Mesenchymal stem cell (in vitro differentiated cells and primary cell): ENCODE measurements around the gene PRORP.

Experiments used
- DNase-seq: peaks from one replicate; pipeline ENCODE4 v3.0.0-alpha.2; 2013
- H2AFZ ChIP-seq: one replicate; pipeline ENCODE4 v1.6.1; 2013; ENCODE audit warnings: low read depth, mild to moderate bottlenecking, control low read depth, inconsistent platforms, low read length, moderate library complexity
- H2AK5ac ChIP-seq: 2 replicates; pipeline ENCODE4 v1.6.1; 2013; ENCODE audit warnings: low read length, moderate library complexity, mild to moderate bottlenecking, inconsistent platforms; ENCODE audit not compliant: severe bottlenecking
- H2BK120ac ChIP-seq: one replicate; pipeline ENCODE4 v1.6.1; 2013; ENCODE audit warnings: low read depth, mild to moderate bottlenecking, inconsistent platforms, low read length, moderate library complexity
- H2BK12ac ChIP-seq, 2 experiments: one replicate each; pipeline ENCODE4 v1.6.1; 2013; ENCODE audit warnings: inconsistent platforms in 2 of 2, low read length in 2 of 2, mild to moderate bottlenecking in 2 of 2, moderate library complexity in 2 of 2, control low read depth in 1 of 2
- H2BK15ac ChIP-seq: one replicate; pipeline ENCODE4 v1.6.1; 2013; ENCODE audit warnings: mild to moderate bottlenecking, low read depth, inconsistent platforms; ENCODE audit not compliant: poor library complexity, severe bottlenecking
- H2BK5ac ChIP-seq: 2 replicates; pipeline ENCODE4 v1.6.1; 2013; ENCODE audit warnings: low read depth, mild to moderate bottlenecking, low read length, control low read depth, inconsistent platforms; ENCODE audit not compliant: poor library complexity, severe bottlenecking
- H3K14ac ChIP-seq, 2 experiments: one replicate each; pipeline ENCODE4 v1.6.1; 2013; ENCODE audit warnings: inconsistent platforms in 2 of 2, low read length in 2 of 2, control low read depth in 1 of 2, mild to moderate bottlenecking in 1 of 2, moderate library complexity in 1 of 2
- H3K18ac ChIP-seq, 2 experiments: one replicate each; pipeline ENCODE4 v1.6.1; 2013; ENCODE audit warnings: inconsistent platforms in 2 of 2, low read length in 2 of 2, control low read depth in 1 of 2, low read depth in 1 of 2, mild to moderate bottlenecking in 1 of 2
- H3K23ac ChIP-seq, 2 experiments: one replicate each; pipeline ENCODE4 v1.6.1; 2013; ENCODE audit warnings: inconsistent platforms in 2 of 2, low read length in 2 of 2, mild to moderate bottlenecking in 2 of 2, moderate library complexity in 2 of 2, control low read depth in 1 of 2
- H3K27ac ChIP-seq: 2 replicates; pipeline ENCODE4 v1.5.1; 2013; ENCODE audit warnings: mild to moderate bottlenecking, moderate library complexity, low read length, control low read depth, inconsistent platforms; ENCODE audit not compliant: poor library complexity, severe bottlenecking
- H3K27me3 ChIP-seq, 2 experiments: 2 replicates each; pipeline versions ENCODE4 v1.6.1 to v1.7.0; 2013; ENCODE audit warnings: low read length in 2 of 2, mild to moderate bottlenecking in 2 of 2, moderate library complexity in 2 of 2, control low read depth in 1 of 2, inconsistent platforms in 1 of 2; ENCODE audit not compliant: control insufficient read depth in 1 of 2, insufficient read depth in 1 of 2
- H3K36me3 ChIP-seq, 2 experiments: 2 replicates each; pipeline versions ENCODE4 v1.6.1 to v1.7.0; 2013; ENCODE audit warnings: low read length in 2 of 2, control low read depth in 1 of 2, inconsistent platforms in 1 of 2, low read depth in 1 of 2, mild to moderate bottlenecking in 1 of 2; ENCODE audit not compliant: insufficient read depth in 2 of 2, control insufficient read depth in 1 of 2
- H3K4ac ChIP-seq, 2 experiments: one replicate each; pipeline ENCODE4 v1.6.1; 2013; ENCODE audit warnings: inconsistent platforms in 2 of 2, low read length in 2 of 2, mild to moderate bottlenecking in 2 of 2, moderate library complexity in 2 of 2, control low read depth in 1 of 2, low read depth in 1 of 2
- H3K4me1 ChIP-seq: 2 replicates; pipeline ENCODE4 v1.6.1; 2013; ENCODE audit warnings: low read depth, low read length, control low read depth; ENCODE audit not compliant: control insufficient read depth, insufficient read depth
- H3K4me2 ChIP-seq: 2 replicates; pipeline ENCODE4 v1.6.1; 2013; ENCODE audit warnings: low read length, mild to moderate bottlenecking, inconsistent platforms; ENCODE audit not compliant: poor library complexity, severe bottlenecking
- H3K4me3 ChIP-seq, 2 experiments: 2 replicates each; pipeline versions ENCODE4 v1.5.1 to v1.7.0; 2013; ENCODE audit warnings: low read length in 2 of 2, mild to moderate bottlenecking in 2 of 2, control low read depth in 1 of 2, low read depth in 1 of 2; ENCODE audit not compliant: insufficient read depth in 1 of 2
- H3K79me1 ChIP-seq: replicated peaks from 2 replicates; pipeline ENCODE4 v1.6.1; 2013; ENCODE audit warnings: mild to moderate bottlenecking, control low read depth, low read length, inconsistent platforms; ENCODE audit not compliant: poor library complexity, severe bottlenecking
- H3K9ac ChIP-seq: 2 replicates; pipeline ENCODE4 v1.7.0; 2013; ENCODE audit warnings: mild to moderate bottlenecking, low read length, moderate library complexity
- H3K9me3 ChIP-seq: 2 replicates; pipeline ENCODE4 v1.7.0; 2013; ENCODE audit warnings: mild to moderate bottlenecking, low read length; ENCODE audit not compliant: control insufficient read depth
- H4K8ac ChIP-seq: one replicate; pipeline ENCODE4 v1.6.1; 2013; ENCODE audit warnings: inconsistent platforms, mild to moderate bottlenecking, low read length, moderate library complexity
- H4K91ac ChIP-seq: one replicate; pipeline ENCODE4 v1.6.1; 2013; ENCODE audit warnings: mild to moderate bottlenecking, low read length, inconsistent platforms
- WGBS: methylation state at CpG from one replicate; pipeline ENCODE4 v1.1.7; 2013; ENCODE audit warnings: mixed read lengths; 5-methylcytosine and 5-hydroxymethylcytosine counted together

The PRORP gene

GRCh38 chr14:35159742-35160409 is 37.5 kb downstream of the PRORP start:
- H2BK120ac ChIP-seq, result no peak overlapping the region
- H2AFZ ChIP-seq, result no peak overlapping the region
- no peak overlapping the region for H2BK5ac ChIP-seq
- H3K4me1 ChIP-seq, result peaks cover 2% of the 10 kb centered on the region
- H3K79me1 ChIP-seq, result peaks cover 13% of the 10 kb centered on the region
- peak overlapping the region; percentile 23 for H3K9ac ChIP-seq
- no peak overlapping the region for H3K27ac ChIP-seq
- H2BK12ac ChIP-seq, result no peak overlapping the region
- DNase-seq, result peak; percentile 97
- H4K8ac ChIP-seq, result no peak overlapping the region
- H4K91ac ChIP-seq, result no peak overlapping the region
- H3K9me3 ChIP-seq, result no peaks in the 10 kb centered on the region
- no peak overlapping the region for H3K14ac ChIP-seq
- peaks cover 0 to 15% of the 10 kb centered on the region in 2 experiments for H3K36me3 ChIP-seq
- no peak overlapping the region for H2BK15ac ChIP-seq
- peak overlapping the region in 1 of 2 experiments; percentile 36 for H3K4me3 ChIP-seq
- H2AK5ac ChIP-seq, result no peak overlapping the region
- WGBS, result 6% methylated on average over 6 of the region's 6 CpGs
- H3K18ac ChIP-seq, result no peak overlapping the region
- H3K23ac ChIP-seq, result no peak overlapping the region
- H3K4me2 ChIP-seq, result no peak overlapping the region
- no peaks in the 10 kb centered on the region for H3K27me3 ChIP-seq
- H3K4ac ChIP-seq, result no peak overlapping the region

- Histone ChIP-seq H3K4me3 (no peak overlapping the region), H4K8ac (no peak overlapping the region)
Observed at GRCh38 chr14:35161231-35161630, 38.9 kb downstream of the PRORP start.

GRCh38 chr14:35163384-35163783 is 41.0 kb downstream of the PRORP start:
- Histone ChIP-seq H2AK5ac (no peak overlapping the region), H3K23ac (no peak overlapping the region), H3K18ac (no peak overlapping the region), H3K4ac (no peak overlapping the region), H2BK5ac (no peak overlapping the region), H4K8ac (no peak overlapping the region), H3K9me3 (no peaks in the 10 kb centered on the region), H3K4me2 (no peak overlapping the region), H3K79me1 (peaks cover 14% of the 10 kb centered on the region), H3K36me3 (peaks cover 0 to 24% of the 10 kb centered on the region in 2 experiments), H3K27me3 (no peaks in the 10 kb centered on the region), H3K9ac (no peak overlapping the region), H3K27ac (no peak overlapping the region), H2AFZ (no peak overlapping the region), H2BK15ac (no peak overlapping the region), H2BK120ac (no peak overlapping the region), H3K14ac (no peak overlapping the region), H2BK12ac (no peak overlapping the region), H4K91ac (no peak overlapping the region), H3K4me1 (peaks cover 2% of the 10 kb centered on the region), H3K4me3 (no peak overlapping the region)
- DNase-seq, result no peak
- no CpG with 5 or more reads among the region's 1 CpG for WGBS

More at GRCh38 chr14:35161231-35161630, 38.9 kb downstream of the PRORP start:
- Histone ChIP-seq H3K4me1 (peaks cover 2% of the 10 kb centered on the region), H3K9me3 (no peaks in the 10 kb centered on the region), H3K27ac (no peak overlapping the region), H2BK120ac (no peak overlapping the region), H3K79me1 (peaks cover 14% of the 10 kb centered on the region), H3K23ac (no peak overlapping the region), H3K4ac (no peak overlapping the region), H4K91ac (no peak overlapping the region), H3K4me2 (no peak overlapping the region), H3K18ac (no peak overlapping the region), H3K14ac (no peak overlapping the region), H2BK12ac (no peak overlapping the region), H3K36me3 (peaks cover 0 to 15% of the 10 kb centered on the region in 2 experiments), H3K27me3 (no peaks in the 10 kb centered on the region), H2AFZ (no peak overlapping the region), H3K9ac (no peak overlapping the region), H2BK5ac (no peak overlapping the region), H2AK5ac (no peak overlapping the region), H2BK15ac (no peak overlapping the region)
- WGBS, result 81% methylated on average over 5 of the region's 5 CpGs
- peak; percentile 59 for DNase-seq

GRCh38 chr14:35164849-35165248 is 42.5 kb downstream of the PRORP start:
- no peak overlapping the region for H3K14ac ChIP-seq
- no peak overlapping the region for H3K9ac ChIP-seq
- H2BK5ac ChIP-seq, result no peak overlapping the region
- H3K27me3 ChIP-seq, result no peaks in the 10 kb centered on the region
- H3K4ac ChIP-seq, result no peak overlapping the region
- DNase-seq, result no peak
- H3K36me3 ChIP-seq, result peaks cover 0 to 22% of the 10 kb centered on the region in 2 experiments
- H3K23ac ChIP-seq, result no peak overlapping the region
- H2AK5ac ChIP-seq, result no peak overlapping the region
- H3K4me3 ChIP-seq, result no peak overlapping the region
- no peak overlapping the region for H3K18ac ChIP-seq
- H3K4me2 ChIP-seq, result no peak overlapping the region
- no peak overlapping the region for H3K27ac ChIP-seq
- H4K8ac ChIP-seq, result no peak overlapping the region
- no peak overlapping the region for H4K91ac ChIP-seq
- H2AFZ ChIP-seq, result no peak overlapping the region
- no peaks in the 10 kb centered on the region for H3K4me1 ChIP-seq
- no peak overlapping the region for H2BK15ac ChIP-seq
- WGBS, result 95% methylated on average over 5 of the region's 5 CpGs
- H3K9me3 ChIP-seq, result no peaks in the 10 kb centered on the region
- H2BK120ac ChIP-seq, result no peak overlapping the region
- no peak overlapping the region for H2BK12ac ChIP-seq
- peaks cover 15% of the 10 kb centered on the region for H3K79me1 ChIP-seq
